Bronchus fibroblast of lung (primary cell): ENCODE measurements around the gene PPP1R9A. TPM values are rescaled to one million over a fixed set of nuclear protein-coding genes. Genes with fewer than 3 reads are reported as not detected.

Experiments
- total RNA-seq: library from RNA; depleted of rRNA; stranded (reverse); fragments of >200 nt; gene quantifications from 2 replicates; pipeline ENCODE4 v1.2.3, GENCODE V29; 2015

The PPP1R9A gene
- 0.15 and 0.17 TPM in 2 replicates for total RNA-seq

GRCh38 chr7:94907026-94907810, at the start of gene PPP1R9A:
Gene PPP1R9A (plus strand): TSS chr7:94907594. CDS start chr7:94910114, 2,520 bp downstream.

GRCh38 chr7:95324431-95324830, 417.0 kb downstream of the PPP1R9A start, which contains the start of gene PON1:
Gene PON1 (minus strand): TSS chr7:95324532. CDS start chr7:95324475, 57 bp downstream.

